ENCODE results near the gene APEX2. TPM values are rescaled to one million over a fixed set of nuclear protein-coding genes. Genes with fewer than 3 reads are reported as not detected.

APEX2 gene
- total RNA-seq, 2 donors from 2014 or later = 33.2 to 40.4 TPM

GRCh38 chrX:54991706-54992105 is 8.5 kb upstream of the APEX2 start:
- Histone ChIP-seq H3K9me3 (ENCODE audit: control insufficient read depth, low read length) (no peaks in the 10 kb centered on the region), H3K36me3 (ENCODE audit: control insufficient read depth, insufficient read depth, low read length) (no peaks in the 10 kb centered on the region), H3K4me1 (ENCODE audit: control insufficient read depth, insufficient read depth, low read length) (no peaks in the 10 kb centered on the region), H3K27me3 (ENCODE audit: control insufficient read depth, insufficient read depth, low read length, poor library complexity, severe bottlenecking) (no peaks in the 10 kb centered on the region), H3K27ac (ENCODE audit: low read depth, low read length) (no peak overlapping the region), H3K9ac (ENCODE audit: extremely low read depth, low read length, poor library complexity, severe bottlenecking) (no peak overlapping the region), H3K4me3 (ENCODE audit: low read length) (no peak overlapping the region)
- no peaks in the 10 kb centered on the region for H3K4me1 Mint-ChIP-seq
- no peak for DNase-seq
- no CpG with 5 or more reads among the region's 2 CpGs for WGBS, 2 experiments (ENCODE audit: insufficient coverage in 1 of 2, insufficient read length in 1 of 2)
- H3K27me3 Mint-ChIP-seq (ENCODE audit: insufficient read depth) = no peaks in the 10 kb centered on the region
- H3K4me3 Mint-ChIP-seq = no peak overlapping the region
- TF ChIP-seq, protein P1, sequence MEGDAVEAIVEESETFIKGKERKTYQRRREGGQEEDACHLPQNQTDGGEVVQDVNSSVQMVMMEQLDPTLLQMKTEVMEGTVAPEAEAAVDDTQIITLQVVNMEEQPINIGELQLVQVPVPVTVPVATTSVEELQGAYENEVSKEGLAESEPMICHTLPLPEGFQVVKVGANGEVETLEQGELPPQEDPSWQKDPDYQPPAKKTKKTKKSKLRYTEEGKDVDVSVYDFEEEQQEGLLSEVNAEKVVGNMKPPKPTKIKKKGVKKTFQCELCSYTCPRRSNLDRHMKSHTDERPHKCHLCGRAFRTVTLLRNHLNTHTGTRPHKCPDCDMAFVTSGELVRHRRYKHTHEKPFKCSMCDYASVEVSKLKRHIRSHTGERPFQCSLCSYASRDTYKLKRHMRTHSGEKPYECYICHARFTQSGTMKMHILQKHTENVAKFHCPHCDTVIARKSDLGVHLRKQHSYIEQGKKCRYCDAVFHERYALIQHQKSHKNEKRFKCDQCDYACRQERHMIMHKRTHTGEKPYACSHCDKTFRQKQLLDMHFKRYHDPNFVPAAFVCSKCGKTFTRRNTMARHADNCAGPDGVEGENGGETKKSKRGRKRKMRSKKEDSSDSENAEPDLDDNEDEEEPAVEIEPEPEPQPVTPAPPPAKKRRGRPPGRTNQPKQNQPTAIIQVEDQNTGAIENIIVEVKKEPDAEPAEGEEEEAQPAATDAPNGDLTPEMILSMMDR (conservative IDR thresholded peaks at IDR 0.05) = no peak
- H3K9me3 Mint-ChIP-seq = peaks cover 27% of the 10 kb centered on the region
- H3K36me3 Mint-ChIP-seq (ENCODE audit: low read depth) = no peaks in the 10 kb centered on the region
- H3K27ac Mint-ChIP-seq = no peak overlapping the region

GRCh38 chrX:54992911-54993622 is 7.1 kb upstream of the APEX2 start:
- H3K4me3 Mint-ChIP-seq = no peak overlapping the region
- H3K27ac Mint-ChIP-seq = no peak overlapping the region

GRCh38 chrX:54994099-54994498 is 6.1 kb upstream of the APEX2 start, which contains the start of gene PFKFB1:
Gene PFKFB1, minus strand, starts transcription at chrX:54994188. Its CDS starts 181 bp downstream, at chrX:54994007.
- no peak for DNase-seq
- H3K4me3 ChIP-seq (ENCODE audit: low read length) = no peak within 1 kb of the TSS
- Mint-ChIP-seq H3K9me3 (peaks cover 38% of the 10 kb centered on the region), H3K36me3 (ENCODE audit: low read depth) (no peaks in the 10 kb centered on the region), H3K4me1 (no peaks in the 10 kb centered on the region), H3K27me3 (ENCODE audit: insufficient read depth) (no peaks in the 10 kb centered on the region), H3K4me3 (no peak within 1 kb of the TSS), H3K27ac (no peak within 1 kb of the TSS)
- WGBS, 2 experiments (ENCODE audit: insufficient coverage in 1 of 2, insufficient read length in 1 of 2) = 94% methylated on average over 2 of the region's 2 CpGs; no CpG with 5 or more reads in 1 of the 2 experiments
- no peaks in the 10 kb centered on the region for H3K27me3 ChIP-seq (ENCODE audit: control insufficient read depth, insufficient read depth, low read length, poor library complexity, severe bottlenecking)
- no peaks in the 10 kb centered on the region for H3K9me3 ChIP-seq (ENCODE audit: control insufficient read depth, low read length)
- TF ChIP-seq, protein P1 (conservative IDR thresholded peaks at IDR 0.05) = no peak
- H3K36me3 ChIP-seq (ENCODE audit: control insufficient read depth, insufficient read depth, low read length) = no peaks in the 10 kb centered on the region
- H3K27ac ChIP-seq (ENCODE audit: low read depth, low read length) = no peak within 1 kb of the TSS
- H3K9ac ChIP-seq (ENCODE audit: extremely low read depth, low read length, poor library complexity, severe bottlenecking) = no peak within 1 kb of the TSS
- no peaks in the 10 kb centered on the region for H3K4me1 ChIP-seq (ENCODE audit: control insufficient read depth, insufficient read depth, low read length)

More at GRCh38 chrX:54992911-54993622, 7.1 kb upstream of the APEX2 start:
- DNase-seq = no peak
- Mint-ChIP-seq H3K9me3 (peaks cover 31% of the 10 kb centered on the region), H3K4me1 (no peaks in the 10 kb centered on the region), H3K27me3 (ENCODE audit: insufficient read depth) (no peaks in the 10 kb centered on the region), H3K36me3 (ENCODE audit: low read depth) (no peaks in the 10 kb centered on the region)
- Histone ChIP-seq H3K27me3 (ENCODE audit: control insufficient read depth, insufficient read depth, low read length, poor library complexity, severe bottlenecking) (no peaks in the 10 kb centered on the region), H3K9me3 (ENCODE audit: control insufficient read depth, low read length) (no peaks in the 10 kb centered on the region), H3K9ac (ENCODE audit: extremely low read depth, low read length, poor library complexity, severe bottlenecking) (no peak overlapping the region), H3K36me3 (ENCODE audit: control insufficient read depth, insufficient read depth, low read length) (no peaks in the 10 kb centered on the region), H3K4me3 (ENCODE audit: low read length) (no peak overlapping the region), H3K4me1 (ENCODE audit: control insufficient read depth, insufficient read depth, low read length) (no peaks in the 10 kb centered on the region), H3K27ac (ENCODE audit: low read depth, low read length) (no peak overlapping the region)
- no CpG with 5 or more reads among the region's 1 CpG for WGBS, 2 experiments (ENCODE audit: insufficient coverage in 1 of 2, insufficient read length in 1 of 2)
- TF ChIP-seq, protein P1 (conservative IDR thresholded peaks at IDR 0.05) = no peak

All from endodermal cell (in vitro differentiated cells).